ENCODE measurements around the gene CAPZB.

The CAPZB gene

DNA sequence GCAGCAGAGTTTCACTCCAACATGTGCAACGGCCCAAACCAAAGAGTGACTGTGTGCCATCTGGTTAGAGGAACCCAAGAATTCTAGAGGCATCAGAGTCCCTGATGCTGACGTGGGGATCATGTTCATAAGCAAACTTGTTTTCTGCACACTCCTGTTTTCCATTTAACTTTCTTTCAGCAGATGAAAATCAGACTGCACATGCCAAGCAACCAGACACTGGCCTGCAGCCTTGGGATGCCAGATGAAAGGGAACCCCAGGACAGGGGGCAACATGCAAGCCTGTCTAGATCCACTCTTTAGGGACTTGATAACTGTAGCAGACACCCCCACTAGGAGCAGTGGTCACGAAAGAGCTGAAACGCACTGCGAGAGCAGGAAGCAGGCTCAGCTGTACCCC, 116.4 kb downstream of the CAPZB start:
- no peak for DNase-seq (ENCODE audit: low read depth, low spot score)

DNA sequence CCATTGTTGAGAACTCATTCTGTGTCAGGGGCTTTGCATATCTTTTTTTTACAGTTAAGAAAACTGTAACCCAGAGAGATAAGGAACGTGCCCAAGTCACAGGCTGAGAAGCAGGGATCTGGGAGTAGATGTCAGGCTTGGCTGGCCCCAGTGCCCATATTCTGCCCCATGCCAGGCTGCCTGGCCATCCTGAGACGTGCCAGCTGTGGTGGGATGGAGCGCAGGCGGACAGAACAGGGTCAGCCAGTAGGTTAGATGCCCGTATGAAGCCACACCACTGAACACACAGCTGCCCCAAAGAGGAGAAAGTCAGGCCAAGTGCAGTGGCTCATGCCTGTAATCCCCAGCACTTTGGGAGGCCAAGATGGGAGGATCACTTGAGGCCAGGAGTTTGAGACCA, 117.3 kb downstream of the CAPZB start:
- DNase-seq (ENCODE audit: low read depth, low spot score): no peak

DNA sequence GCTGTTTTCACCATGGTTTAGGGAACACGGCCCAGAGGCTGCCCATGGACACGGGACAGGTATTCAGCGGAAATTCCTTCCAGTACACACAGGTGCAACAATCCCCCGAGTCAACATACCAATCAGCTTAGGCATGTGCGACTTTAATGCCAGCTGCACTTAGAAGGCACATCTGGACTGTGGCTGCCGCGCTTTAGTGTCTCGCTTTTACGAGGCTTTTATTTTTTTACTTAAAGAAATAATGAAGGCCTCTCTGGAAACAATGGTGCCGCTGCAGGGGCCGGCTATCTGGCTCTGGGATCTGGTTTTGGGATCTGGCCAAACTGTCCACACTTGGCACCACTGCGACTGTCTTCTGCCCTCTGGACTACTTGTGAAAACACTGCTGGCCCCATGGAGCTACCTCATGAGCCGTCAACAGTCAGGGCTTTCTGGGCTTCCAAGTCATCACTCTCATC, 117.7 kb downstream of the CAPZB start:
- no peak for DNase-seq (ENCODE audit: low read depth, low spot score)

DNA sequence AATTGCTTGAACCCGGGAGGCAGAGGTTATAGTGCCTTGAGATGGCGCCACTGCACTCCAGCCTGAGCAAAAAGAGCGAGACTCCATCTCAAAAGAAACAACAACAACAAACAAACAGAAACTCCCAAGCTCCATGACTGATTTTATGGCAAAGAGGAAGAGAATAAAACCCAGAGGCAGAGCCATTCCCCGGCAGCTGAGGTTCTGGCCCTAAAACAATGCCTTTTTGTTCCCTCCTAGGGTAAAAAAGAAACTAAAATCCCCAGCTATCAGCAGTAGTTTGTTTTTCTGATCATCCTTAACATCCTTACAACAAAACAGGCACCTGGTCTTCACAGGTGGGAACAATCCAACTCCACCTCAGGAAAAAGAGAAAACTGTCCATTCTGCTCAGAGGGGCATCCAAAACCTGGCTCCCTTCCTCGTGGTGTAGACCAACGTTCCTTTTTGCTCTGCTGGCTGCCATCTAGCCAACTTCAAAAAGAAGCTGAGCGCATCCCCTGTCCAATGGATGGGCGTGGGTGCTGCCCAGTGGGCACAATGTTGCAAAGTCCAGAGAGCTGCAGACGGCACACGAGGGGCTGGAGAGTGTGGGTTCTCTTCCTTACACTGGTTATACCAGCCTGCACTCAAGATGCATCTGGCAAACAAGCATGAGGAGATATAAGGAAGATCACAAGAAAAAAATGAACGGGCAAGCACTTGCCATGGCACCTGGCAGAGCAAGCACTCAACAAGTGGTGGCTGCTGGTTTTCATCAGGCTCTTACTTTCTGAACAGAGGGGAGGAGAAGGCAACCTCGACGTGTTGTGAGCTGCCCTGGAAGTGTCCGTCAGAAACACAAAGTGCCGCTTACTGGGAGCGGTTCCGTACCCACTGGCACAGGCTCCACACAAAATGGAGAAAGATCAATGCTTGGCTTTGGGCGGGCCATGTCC, 118.5 kb downstream of the CAPZB start:
- DNase-seq (ENCODE audit: low read depth, low spot score): no peak

DNA sequence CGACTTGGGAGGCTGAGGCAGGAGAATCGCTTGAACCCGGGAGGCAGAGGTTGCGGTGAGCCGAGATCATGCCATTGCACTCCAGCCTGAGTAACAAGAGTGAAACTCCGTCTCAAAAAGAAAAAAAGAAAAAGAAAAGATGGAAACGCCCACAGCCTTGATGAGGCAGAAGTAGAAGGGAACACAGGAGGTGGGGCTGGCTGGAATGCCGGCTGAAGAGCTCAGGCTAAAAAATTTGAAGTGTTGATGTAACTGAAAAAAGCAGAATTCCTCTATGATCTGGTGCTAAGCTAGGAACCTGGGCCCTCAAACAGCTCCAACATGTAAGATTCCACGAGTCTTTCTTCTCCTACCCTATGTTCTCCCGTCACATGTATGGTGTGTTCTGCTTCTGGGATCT, 119.6 kb downstream of the CAPZB start:
- no peak for DNase-seq (ENCODE audit: low read depth, low spot score)

DNA sequence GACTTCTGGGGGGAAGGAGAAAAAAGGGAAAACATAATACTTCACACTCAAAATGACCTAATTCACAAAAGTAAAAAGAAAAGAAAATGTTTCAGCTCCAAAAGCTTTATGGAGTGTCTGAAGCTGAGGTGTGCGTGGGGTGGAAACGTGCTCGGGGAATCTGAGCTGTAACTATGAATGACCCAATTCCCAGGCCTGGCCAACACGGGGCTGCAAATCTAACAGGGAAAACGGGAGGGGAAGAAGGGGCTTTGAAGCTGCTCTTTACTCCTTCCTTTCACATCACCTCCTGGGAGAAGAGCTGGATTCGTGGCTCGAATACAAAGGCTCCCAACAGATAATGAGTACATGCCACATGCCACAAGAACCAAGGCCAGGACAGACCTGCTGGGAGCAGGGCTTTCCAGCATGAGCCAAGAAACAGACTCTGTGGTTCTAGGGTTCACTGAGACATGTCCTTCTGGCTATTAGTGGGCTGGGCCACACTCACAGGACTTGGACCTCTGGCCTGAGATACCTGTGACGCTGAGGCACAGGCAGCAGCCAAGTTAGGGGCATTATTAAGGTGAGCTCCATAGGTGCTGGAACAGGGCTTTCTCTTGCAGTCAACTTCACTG, 121.7 kb downstream of the CAPZB start:
- no peak for DNase-seq (ENCODE audit: low read depth, low spot score)

DNA sequence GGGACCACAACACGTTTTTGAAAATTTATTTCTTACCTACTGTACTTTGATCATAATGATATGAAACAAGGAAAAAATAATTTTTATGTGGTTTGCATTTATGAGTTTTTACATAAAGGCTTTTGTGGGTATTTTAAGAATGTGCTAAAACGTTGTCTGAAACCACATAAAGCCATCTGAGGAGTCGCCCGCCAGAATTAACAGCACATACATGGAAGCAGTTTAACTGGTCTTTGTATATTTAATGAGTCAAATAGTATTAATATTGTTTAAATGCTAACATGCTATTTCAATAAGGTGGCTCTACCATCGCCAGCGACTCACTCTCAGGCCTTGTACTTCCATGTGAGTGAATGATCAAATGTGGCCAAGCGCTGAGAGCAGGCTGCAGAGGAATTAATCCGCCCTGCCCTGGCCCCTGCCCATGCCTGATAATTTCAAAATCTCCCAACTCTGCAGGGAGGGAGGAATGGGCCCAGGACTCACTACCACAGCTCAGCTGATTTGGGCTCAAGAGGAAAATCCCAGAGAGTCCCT, 123.7 kb downstream of the CAPZB start:
- DNase-seq (ENCODE audit: low read depth, low spot score): no peak

DNA sequence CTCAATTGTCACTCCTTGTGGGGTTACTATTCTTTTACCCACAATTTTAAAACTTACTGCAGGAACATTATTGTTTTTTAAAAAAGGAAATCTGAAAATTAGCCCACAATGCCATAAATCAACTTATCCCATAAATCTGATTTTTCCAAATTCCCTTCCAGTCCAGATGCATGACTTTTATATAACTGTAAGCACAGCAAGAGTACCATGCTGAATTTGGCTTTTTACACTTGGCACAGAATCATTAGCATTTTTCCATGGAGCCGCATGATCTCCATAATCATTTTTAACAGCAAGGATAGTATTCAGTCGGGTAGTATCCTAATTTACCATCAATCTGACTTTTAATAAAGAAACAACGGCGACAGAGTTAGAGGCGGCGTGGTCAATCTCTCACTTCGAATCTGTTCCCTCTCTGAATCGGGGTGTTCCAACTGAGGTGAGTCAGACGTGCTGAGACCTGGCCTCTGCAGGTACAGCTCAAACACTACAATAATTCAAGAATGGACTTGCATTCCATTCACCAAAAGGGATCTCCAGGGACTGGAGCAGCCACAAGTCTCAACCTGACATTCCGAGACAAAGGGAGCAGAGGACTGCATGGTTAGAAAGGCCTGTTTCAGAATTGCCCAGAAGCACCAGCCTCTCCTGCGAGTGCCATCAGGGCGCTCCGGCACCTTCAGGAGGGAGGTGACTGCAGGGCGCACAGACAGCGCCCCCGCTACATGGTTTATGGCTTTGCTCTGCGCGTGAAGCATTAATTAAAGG, 124.3 kb downstream of the CAPZB start:
- DNase-seq (ENCODE audit: low read depth, low spot score): no peak

DNA sequence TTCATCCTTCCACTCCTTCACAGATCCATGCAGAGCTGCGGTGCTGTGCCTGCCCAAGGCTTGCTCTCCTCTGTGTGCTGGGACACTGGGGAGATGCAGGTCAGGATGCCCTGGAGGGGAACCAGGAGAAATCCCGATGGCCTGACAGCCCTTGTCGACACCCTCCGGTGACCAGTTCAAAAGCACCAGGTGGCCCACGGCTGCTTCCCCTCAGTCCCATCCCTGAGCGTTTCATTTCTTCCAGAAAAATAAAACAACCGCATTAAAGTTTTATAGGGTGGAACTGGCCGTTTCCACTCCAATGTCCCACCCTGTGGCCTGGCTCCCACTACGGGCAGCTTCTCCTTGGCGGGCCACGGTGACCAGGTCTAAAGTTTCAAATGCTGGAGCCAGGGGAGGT, 124.9 kb downstream of the CAPZB start:
- DNase-seq (ENCODE audit: low read depth, low spot score): no peak

DNA sequence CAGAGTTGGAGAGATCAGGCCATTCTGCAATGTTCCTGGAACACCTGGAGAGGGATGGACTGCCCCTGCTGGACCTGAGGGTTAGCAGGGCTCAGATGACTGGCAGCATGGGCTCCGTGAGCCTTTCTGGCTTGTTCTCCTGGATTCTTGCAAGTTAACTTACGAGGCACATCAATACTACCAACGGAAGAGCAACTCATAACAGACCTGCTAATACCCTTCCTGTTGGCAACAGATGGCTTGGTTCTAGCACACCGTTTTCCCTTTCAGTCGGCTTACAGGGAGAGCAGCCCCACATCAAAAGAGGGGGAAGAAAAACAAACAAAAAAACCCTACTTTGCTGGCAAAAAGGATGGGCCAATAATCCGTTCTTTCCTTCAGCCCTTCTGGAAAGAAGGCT, 125.3 kb downstream of the CAPZB start:
- no peak for DNase-seq (ENCODE audit: low read depth, low spot score)

DNA sequence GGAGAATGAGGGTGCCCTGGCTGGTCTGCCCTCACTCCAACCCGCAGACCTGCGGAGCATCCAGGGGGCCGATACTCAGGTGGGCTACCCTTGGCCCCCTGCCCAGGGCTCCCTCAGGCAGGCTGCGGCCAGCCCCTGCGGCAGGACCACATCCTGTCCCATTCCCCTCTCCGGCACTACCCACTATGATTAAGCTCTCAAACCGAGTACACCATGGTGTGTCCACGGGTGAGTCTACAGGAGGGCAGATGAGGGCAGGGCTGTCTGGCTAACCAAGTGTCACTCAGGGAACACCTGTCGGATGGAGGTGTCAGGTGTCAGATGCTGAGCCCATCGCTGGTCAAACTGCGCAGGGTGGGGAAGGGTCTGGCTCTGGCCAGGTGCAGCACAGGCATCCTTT, 126.0 kb downstream of the CAPZB start:
- DNase-seq (ENCODE audit: low read depth, low spot score): no peak

DNA sequence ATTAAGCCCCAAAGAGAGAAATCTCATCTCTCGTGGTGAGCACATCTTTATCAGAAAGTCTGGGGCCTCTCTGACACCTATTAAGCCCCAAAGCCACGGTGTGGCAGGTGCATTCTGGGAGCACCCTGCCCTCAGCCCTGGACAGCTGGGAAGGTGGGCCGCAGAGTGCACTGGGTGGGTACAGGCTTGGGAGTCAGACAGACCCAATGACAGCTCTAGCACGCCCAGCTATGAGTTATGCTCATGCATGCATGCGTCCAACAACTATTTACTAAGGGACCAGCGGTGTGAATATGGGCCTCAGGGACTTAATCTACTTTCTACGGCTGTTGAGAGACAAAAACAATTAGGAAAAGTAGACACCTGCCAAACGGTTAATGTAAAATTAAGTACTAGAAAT, 126.6 kb downstream of the CAPZB start:
- DNase-seq (ENCODE audit: low read depth, low spot score): no peak

DNA sequence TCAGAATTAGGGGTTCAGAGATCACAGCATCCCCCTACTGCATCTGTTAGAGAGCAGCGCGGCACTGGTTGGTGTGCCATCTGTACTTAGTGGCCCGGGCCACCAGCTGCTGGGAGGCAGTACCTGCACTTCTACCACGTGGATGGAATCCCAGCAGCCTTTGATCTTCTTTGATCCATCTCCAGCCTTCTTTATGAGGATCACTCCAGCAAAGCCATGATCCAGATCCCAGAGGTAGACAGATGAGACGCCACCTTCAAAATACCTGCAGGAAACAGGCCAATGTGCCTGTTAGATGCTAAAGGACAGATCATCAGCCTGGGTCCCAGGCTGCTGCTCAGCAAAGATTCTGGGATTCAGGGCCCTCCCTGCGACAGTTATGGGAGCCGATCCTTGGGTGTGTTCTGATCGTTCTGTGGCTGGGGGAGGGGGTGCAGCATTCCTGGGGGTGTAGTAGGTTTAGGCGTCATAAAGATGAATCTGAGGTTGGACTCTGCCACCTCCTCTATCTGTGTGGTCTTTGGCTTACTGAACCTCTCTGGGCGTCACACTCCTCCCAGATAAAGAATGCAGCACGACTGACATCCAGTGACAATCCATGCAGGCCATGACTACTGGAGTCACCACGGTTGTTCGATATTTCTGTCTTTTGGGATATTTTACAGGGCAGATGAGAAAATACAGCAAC, 127.9 kb downstream of the CAPZB start:
- no peak for DNase-seq (ENCODE audit: low read depth, low spot score)

DNA sequence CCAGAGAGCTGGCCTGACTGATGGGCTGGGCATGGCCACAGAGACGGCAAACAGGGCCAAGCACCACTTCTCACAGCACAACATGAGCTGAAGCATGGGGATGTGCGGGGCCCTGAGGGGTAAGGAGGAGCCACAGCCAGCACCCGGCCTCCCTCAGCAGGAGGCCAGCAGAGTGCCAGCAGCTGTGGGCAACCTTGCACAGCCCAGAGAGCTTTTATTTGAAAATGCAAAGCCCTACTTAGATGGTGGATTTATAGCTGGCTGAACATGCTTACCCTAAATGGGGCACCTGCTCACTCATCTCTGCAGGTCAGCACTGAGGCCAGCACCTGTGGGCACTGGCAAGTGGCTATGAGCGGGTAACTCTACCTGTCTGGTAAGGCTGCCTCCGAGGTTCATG, 129.1 kb downstream of the CAPZB start:
- no peak for DNase-seq (ENCODE audit: low read depth, low spot score)

DNA sequence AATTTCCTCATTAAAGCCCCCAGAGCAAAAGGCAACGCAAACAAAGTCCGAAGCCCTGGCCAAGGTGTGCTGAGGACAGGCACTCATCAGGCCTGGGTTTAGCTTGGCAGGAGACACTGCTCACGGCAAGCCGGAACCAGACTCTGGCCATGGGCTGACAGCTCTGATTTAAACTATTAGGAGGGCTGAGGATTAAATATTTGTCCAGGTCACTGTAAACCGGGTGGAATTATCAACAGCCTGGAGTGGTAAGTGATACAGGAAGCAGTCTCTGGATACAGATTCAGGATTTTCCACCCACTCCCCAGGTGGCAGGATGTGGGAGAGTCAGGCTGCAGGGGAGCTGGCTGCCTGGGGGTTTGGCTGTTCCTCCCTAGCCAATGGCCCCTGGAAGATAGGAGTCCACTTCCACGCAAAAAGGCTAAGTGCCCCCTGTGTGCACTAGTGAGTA, 130.8 kb downstream of the CAPZB start:
- no peak for DNase-seq (ENCODE audit: low read depth, low spot score)

DNA sequence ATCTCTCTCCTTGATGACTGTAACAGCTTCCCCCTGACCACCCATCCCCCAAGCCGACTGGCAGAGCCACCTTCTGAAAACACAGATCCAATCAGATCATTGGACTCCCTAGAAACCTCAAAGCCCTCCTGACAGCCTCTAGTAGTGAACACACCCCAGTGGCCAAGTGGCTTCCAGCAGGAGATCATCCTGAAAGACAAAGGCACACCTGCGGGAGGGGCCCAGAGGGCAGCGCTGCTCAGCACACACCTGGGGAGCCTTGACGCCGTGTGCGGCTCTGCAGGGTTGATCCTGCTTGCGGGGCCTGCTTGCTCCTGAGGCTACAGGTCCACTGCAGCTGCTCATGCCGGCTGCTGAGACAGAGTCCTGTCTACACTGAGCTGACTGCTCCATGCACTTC, 131.7 kb downstream of the CAPZB start:
- no peak for DNase-seq (ENCODE audit: low read depth, low spot score)

DNA sequence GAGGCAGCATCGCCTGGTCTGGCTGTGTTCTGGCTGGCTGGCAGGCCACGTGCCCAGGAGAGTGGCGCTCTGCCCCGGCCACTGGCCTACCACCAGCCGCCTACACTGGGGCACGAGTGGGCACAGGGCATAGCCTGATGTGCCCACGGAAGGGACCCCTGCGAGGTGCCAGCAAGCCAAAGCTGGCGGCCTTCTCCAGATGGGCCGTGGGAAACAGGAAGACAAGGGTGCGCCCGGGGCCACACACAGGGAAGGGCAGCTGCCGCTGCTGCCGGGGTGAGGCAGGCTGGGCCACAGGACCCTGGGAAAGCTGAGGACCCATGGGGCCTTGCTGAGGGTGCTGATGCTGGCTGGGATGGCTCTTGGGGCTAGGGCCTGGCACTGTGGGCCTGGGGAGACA, 132.5 kb downstream of the CAPZB start:
- DNase-seq (ENCODE audit: low read depth, low spot score): no peak

DNA sequence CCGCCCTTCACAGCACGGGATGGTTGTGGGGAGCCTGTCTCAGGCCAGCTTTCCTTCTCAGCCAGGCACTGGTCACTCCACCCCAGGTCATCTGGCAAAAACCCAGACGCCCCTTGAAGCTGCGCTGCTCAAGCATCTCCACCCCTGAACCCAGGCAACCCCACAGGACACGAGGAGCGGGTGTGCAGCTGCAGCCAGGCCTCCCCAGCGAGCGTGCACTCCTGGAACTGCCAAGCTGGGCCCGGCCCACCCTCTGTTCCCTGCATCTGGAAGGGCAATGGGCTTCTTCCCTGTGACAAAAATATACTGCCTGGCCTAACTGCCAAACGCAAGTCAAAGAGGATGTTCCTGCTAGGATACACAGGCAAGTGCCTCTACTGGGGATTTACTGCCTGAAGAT, 133.5 kb downstream of the CAPZB start:
- no peak for DNase-seq (ENCODE audit: low read depth, low spot score)

DNA sequence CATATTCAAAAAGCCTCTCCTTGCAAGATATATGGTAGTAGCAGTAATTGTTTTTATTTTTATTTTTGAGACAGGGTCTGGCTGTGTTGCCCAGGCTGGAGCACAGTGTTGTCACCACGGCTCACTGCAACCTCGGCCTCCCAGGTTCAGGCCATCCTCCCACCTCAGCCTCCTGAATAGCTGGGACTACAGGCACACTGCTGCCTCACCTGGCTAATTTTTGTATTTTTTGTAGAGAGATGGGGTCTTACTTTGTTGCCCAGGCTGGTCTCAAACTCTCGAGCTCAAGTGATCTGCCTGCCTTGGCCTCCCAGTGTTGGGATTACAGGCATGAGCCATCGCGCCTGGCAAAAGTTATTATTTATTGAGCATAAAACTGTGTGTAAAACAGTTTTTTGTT, 134.8 kb downstream of the CAPZB start:
- DNase-seq (ENCODE audit: low read depth, low spot score): no peak

DNA sequence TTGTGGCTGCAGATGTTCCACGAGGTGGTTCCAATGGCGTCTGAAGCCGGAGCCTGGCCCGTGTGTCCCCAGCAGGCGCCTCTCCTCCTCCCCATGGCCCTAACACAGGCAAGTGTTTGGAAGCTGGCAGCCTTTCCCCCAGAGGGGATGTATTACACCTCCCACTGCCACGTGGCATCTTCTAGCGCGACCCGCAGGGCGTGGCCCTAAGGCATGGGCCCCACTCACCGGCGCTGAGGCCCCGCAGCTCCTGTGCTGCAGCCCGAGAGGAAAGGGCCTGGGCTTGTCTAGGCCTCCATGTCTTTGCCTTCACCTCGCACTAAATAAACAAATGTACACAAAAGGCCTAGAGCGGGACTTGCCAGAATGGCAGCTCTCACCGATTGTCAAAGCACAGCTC, 135.3 kb downstream of the CAPZB start:
- no peak for DNase-seq (ENCODE audit: low read depth, low spot score)

DNA sequence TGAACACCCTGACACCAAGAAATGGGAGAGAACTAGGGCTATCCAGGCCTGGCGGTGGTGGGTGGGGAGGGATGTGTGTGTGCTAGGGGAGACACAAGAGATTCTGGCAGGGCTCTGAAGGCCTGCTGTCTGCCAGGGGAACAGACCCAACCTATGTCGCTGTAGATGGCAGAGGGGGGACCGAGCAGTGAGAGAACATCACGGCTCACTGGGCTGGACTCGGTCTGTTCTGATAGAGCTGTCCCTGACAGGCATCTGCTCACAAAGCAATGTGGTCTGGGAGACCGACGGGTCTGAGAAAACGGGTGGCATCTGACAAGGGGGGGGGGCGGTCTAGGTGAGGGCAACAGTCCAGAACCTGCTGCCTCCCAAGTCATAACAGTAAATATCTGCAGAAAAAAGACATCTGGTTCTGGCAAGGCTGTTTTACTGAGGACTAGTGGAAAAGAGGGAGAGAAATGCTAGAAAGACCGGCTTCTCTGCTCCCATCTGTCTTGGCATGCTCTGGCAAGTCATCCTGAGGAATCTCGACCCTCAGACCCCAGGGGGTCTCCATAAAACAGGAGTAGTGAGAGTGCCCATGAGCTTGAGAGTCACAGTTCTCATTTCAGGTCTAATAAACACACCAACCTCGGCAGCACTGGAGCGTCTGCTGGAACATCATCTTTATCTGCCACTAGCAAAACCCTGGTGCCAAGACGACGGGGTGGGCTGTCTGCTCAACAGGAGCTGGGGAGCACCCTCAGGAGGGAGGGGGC, 136.7 kb downstream of the CAPZB start:
- no peak for DNase-seq (ENCODE audit: low read depth, low spot score)
